Trophoblast cell (in vitro differentiated cells and primary cell): ENCODE measurements around the gene NSMF.
A peak's percentile ranks its signal among the peaks of the same experiment; 100 is the strongest.

Experiments
- DNase-seq, 2 donors: peaks; one replicate each; pipeline ENCODE4 v3.0.0-alpha.2; 2016
- H2AFZ ChIP-seq: 2 replicates; pipeline ENCODE4 v1.6.1; 2013; ENCODE audit warnings: low read length, moderate library complexity, mild to moderate bottlenecking; ENCODE audit not compliant: insufficient read depth, poor library complexity
- H2AK5ac ChIP-seq: 2 replicates; pipeline ENCODE4 v1.6.1; 2013; ENCODE audit warnings: mild to moderate bottlenecking, low read length
- H2BK120ac ChIP-seq: 2 replicates; pipeline ENCODE4 v1.6.1; 2013; ENCODE audit warnings: low read length, mild to moderate bottlenecking, moderate library complexity; ENCODE audit not compliant: insufficient read depth, poor library complexity
- H2BK12ac ChIP-seq: 2 replicates; pipeline ENCODE4 v1.6.1; 2013; ENCODE audit warnings: mild to moderate bottlenecking, low read length, moderate library complexity
- H2BK5ac ChIP-seq: 2 replicates; pipeline ENCODE4 v1.6.1; 2013; ENCODE audit warnings: low read length, low read depth, moderate library complexity, mild to moderate bottlenecking; ENCODE audit not compliant: poor library complexity
- H3K14ac ChIP-seq: 2 replicates; pipeline ENCODE4 v1.6.1; 2013; ENCODE audit warnings: mild to moderate bottlenecking, low read length
- H3K18ac ChIP-seq: 2 replicates; pipeline ENCODE4 v1.6.1; 2013; ENCODE audit warnings: mild to moderate bottlenecking, low read length
- H3K23ac ChIP-seq: 2 replicates; pipeline ENCODE4 v1.6.1; 2013; ENCODE audit warnings: low read length
- H3K27ac ChIP-seq: 2 replicates; pipeline ENCODE4 v1.5.1; 2013; ENCODE audit warnings: low read depth, mild to moderate bottlenecking, inconsistent platforms, low read length, moderate library complexity
- H3K27me3 ChIP-seq: 2 replicates; pipeline ENCODE4 v1.6.1; 2013; ENCODE audit warnings: inconsistent platforms, mild to moderate bottlenecking, low read length, moderate library complexity; ENCODE audit not compliant: insufficient read depth
- H3K36me3 ChIP-seq, 2 experiments: 1 replicate in 1 of 2; 2 replicates in 1 of 2; pipeline ENCODE4 v1.6.1; 2013; ENCODE audit warnings: low read length in 2 of 2, mild to moderate bottlenecking in 2 of 2, moderate library complexity in 1 of 2; ENCODE audit not compliant: insufficient read depth in 2 of 2, control insufficient read depth in 1 of 2
- H3K4ac ChIP-seq: 2 replicates; pipeline ENCODE4 v1.6.1; 2013; ENCODE audit warnings: low read depth, mild to moderate bottlenecking, low read length, moderate library complexity
- H3K4me1 ChIP-seq, 2 experiments: 1 replicate in 1 of 2; 2 replicates in 1 of 2; pipeline ENCODE4 v1.6.1; 2013; ENCODE audit warnings: low read length in 2 of 2, mild to moderate bottlenecking in 2 of 2, moderate library complexity in 1 of 2; ENCODE audit not compliant: insufficient read depth in 2 of 2, control insufficient read depth in 1 of 2
- H3K4me2 ChIP-seq: 2 replicates; pipeline ENCODE4 v1.6.1; 2013; ENCODE audit warnings: inconsistent platforms, mild to moderate bottlenecking, low read length, moderate library complexity
- H3K4me3 ChIP-seq: 2 replicates; pipeline ENCODE4 v1.5.1; 2013; ENCODE audit warnings: mild to moderate bottlenecking, low read depth, low read length, inconsistent platforms
- H3K79me1 ChIP-seq: one replicate; pipeline ENCODE4 v1.6.1; 2013; ENCODE audit warnings: low read length
- H3K79me2 ChIP-seq: 2 replicates; pipeline ENCODE4 v1.6.1; 2013; ENCODE audit warnings: low read length, mild to moderate bottlenecking; ENCODE audit not compliant: control insufficient read depth, insufficient read depth, poor library complexity
- H3K9ac ChIP-seq: 2 replicates; pipeline ENCODE4 v1.6.1; 2013; ENCODE audit warnings: mild to moderate bottlenecking, low read length
- H3K9me3 ChIP-seq: 2 replicates; pipeline ENCODE4 v1.6.1; 2013; ENCODE audit warnings: low read depth, mild to moderate bottlenecking, control low read depth, inconsistent platforms, low read length; ENCODE audit not compliant: insufficient read depth
- H4K12ac ChIP-seq: 2 replicates; pipeline ENCODE4 v1.6.1; 2013; ENCODE audit warnings: low read depth, mild to moderate bottlenecking, low read length, moderate library complexity
- H4K8ac ChIP-seq: 2 replicates; pipeline ENCODE4 v1.6.1; 2013; ENCODE audit warnings: low read depth, mild to moderate bottlenecking, low read length, moderate library complexity
- H4K91ac ChIP-seq: one replicate; pipeline ENCODE4 v1.6.1; 2013; ENCODE audit warnings: low read depth, mild to moderate bottlenecking, low read length, moderate library complexity
- WGBS: extraction: QIAGEN DNeasy Blood & Tissue Kit; methylation state at CpG from one replicate; pipeline ENCODE4 v1.1.7; 2013; ENCODE audit warnings: missing lambda C conversion rate; ENCODE audit not compliant: insufficient read length, insufficient coverage; ENCODE audit errors: extremely low coverage; 5-methylcytosine and 5-hydroxymethylcytosine counted together

NSMF gene

DNA sequence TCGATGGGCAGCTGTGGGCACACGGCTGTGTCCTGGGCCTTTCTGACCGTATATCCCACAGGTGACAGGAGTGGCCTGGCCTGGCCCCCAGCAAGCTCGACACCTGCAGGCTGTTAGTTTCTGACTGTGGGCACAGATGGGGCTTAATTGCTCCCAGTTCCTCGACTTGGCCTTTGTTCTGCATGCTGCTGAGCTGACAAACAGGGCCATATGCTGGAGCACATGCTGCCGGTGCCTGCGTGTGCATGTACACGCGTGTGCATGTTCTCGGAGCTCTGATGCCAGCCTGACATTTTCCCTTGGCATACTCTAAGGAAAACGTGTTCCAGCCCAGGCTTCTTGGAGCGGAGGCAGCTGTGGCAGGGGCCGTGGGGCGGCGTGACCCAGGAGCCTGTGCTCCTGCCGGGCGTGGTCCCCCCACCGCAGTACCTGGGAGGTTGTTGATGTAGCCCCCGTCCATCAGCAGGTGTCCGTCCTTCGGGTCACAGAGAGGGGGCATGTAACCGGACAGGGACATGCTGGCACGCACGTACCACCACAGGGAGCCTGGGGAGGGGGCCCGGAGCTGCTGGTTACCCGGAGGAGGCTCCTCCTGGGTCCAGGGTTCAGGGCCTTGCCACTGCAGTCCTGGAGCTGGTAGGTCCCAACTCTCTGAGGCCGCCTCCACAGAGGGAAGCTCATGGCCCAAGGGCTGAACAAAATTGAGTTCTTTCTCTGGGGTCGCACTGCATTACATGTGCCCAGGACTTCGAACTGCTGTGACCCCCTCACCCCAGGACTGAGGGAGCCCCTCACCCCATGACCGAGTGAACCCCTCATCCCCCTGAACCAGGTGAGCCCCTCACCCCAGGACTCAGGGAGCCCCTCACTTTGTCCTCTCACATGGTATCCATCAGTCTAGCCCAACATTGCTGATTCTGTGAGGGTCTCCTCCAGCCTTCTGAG is 4.1 kb upstream of the NSMF start:
- H3K36me3 ChIP-seq, result no peaks in the 10 kb centered on the region
- no peak overlapping the region for H2BK5ac ChIP-seq
- no peak overlapping the region for H3K23ac ChIP-seq
- H2AFZ ChIP-seq, result no peak overlapping the region
- no peak overlapping the region for H3K4me3 ChIP-seq
- no peak overlapping the region for H3K18ac ChIP-seq
- H4K8ac ChIP-seq, result no peak overlapping the region
- H2BK120ac ChIP-seq, result no peak overlapping the region
- peaks cover 4% of the 10 kb centered on the region for H3K79me2 ChIP-seq
- H3K9ac ChIP-seq, result no peak overlapping the region
- H4K12ac ChIP-seq, result no peak overlapping the region
- no peak overlapping the region for H3K27ac ChIP-seq
- H3K4me2 ChIP-seq, result no peak overlapping the region
- H2AK5ac ChIP-seq, result no peak overlapping the region
- no peak for DNase-seq
- peaks cover 7 to 9% of the 10 kb centered on the region in 2 experiments for H3K4me1 ChIP-seq
- no peak overlapping the region for H2BK12ac ChIP-seq
- peaks cover 3% of the 10 kb centered on the region for H3K9me3 ChIP-seq
- no CpG with 5 or more reads among the region's 30 CpGs for WGBS
- H3K14ac ChIP-seq, result no peak overlapping the region
- H4K91ac ChIP-seq, result no peak overlapping the region
- peaks cover 2% of the 10 kb centered on the region for H3K27me3 ChIP-seq
- no peak overlapping the region for H3K4ac ChIP-seq
- H3K79me1 ChIP-seq, result peaks cover 9% of the 10 kb centered on the region

DNA sequence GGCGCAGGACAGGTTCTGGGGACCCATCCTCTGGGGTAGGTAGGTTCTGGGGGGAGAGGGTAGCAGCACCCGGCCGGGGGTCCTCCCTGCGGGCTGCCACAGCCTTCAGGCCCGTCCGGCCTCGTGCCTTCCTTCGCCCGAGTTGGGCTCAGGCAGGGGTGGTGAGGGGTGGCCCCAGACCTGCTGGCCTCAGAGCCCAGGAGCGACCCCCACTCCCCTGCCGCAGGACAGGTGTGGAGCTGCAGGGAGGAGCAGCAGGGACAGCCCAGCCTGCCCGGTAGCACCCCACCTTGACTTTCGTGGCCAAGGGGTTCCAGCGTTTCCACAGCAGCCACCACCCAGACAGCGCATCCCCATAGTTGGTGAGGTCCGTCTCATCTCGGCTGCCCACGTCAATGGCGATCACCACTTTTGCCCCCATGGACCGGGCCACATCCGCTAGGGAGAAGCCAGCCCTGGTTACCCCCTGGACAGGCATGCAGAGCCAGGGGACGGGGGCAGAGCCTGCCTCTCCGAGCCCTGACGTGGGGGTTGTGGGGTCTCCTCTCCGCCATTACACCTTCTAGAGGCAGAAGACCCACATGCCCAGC is 3.4 kb upstream of the NSMF start:
- no peak overlapping the region for H2BK12ac ChIP-seq
- no CpG with 5 or more reads among the region's 25 CpGs for WGBS
- H3K18ac ChIP-seq, result no peak overlapping the region

DNA sequence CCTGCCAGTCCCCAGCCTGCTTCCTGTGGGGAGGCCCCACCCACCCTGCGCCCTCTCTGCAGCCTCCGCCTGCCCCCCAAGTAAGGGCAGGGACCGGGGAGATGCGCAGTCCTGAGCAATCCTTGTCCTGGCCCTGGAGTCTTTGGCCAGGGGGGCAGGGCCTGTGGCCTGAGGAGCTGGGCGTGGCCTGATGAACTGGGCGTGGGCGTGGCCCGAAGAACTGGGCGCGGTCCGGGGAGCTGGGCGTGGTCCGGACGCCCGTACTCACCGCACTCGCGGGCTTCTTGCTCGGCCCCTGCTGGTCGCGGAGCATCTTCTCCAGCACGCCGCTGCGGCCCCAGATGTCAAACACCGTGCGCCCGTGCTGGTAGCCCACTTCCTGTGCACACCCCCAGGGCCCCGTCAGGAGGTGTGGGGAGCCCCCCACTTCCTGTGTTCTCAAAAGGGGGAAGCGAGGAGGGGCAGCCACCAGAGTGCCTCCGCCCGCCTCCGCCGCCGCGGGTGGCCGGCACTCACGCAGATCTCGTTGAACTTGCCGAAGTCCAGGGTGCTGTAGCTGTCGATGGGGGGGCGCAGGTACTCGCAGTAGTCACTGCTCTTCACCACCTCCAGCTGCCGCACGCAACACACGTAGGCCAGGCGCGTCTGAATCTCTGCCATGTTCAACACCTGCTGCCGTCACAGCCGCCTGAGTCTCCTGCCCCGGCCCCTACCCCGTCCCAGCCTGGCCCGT is 2.7 kb upstream of the NSMF start:
- Histone ChIP-seq H3K79me2 (peaks cover 4% of the 10 kb centered on the region), H2AK5ac (no peak overlapping the region)
- WGBS, result no CpG with 5 or more reads among the region's 52 CpGs

More for the DNA sequence above, 3.4 kb upstream of the NSMF start:
- no peak overlapping the region for H4K12ac ChIP-seq
- H3K4ac ChIP-seq, result no peak overlapping the region
- no peak overlapping the region for H2BK120ac ChIP-seq
- H3K9me3 ChIP-seq, result peaks cover 2% of the 10 kb centered on the region
- no peak overlapping the region for H4K91ac ChIP-seq
- no peak overlapping the region for H4K8ac ChIP-seq
- H3K79me2 ChIP-seq, result peaks cover 4% of the 10 kb centered on the region
- no peak overlapping the region for H3K14ac ChIP-seq
- H2AFZ ChIP-seq, result no peak overlapping the region
- H3K4me2 ChIP-seq, result no peak overlapping the region
- no peak overlapping the region for H2BK5ac ChIP-seq
- no peak overlapping the region for H3K23ac ChIP-seq
- DNase-seq, result no peak
- H3K27me3 ChIP-seq, result peaks cover 2% of the 10 kb centered on the region
- H3K79me1 ChIP-seq, result peaks cover 9% of the 10 kb centered on the region
- no peak overlapping the region for H2AK5ac ChIP-seq
- H3K9ac ChIP-seq, result no peak overlapping the region
- no peak overlapping the region for H3K27ac ChIP-seq
- H3K4me3 ChIP-seq, result no peak overlapping the region
- peaks cover 0 to 3% of the 10 kb centered on the region in 2 experiments for H3K36me3 ChIP-seq
- H3K4me1 ChIP-seq, result peaks cover 10 to 12% of the 10 kb centered on the region in 2 experiments

DNA sequence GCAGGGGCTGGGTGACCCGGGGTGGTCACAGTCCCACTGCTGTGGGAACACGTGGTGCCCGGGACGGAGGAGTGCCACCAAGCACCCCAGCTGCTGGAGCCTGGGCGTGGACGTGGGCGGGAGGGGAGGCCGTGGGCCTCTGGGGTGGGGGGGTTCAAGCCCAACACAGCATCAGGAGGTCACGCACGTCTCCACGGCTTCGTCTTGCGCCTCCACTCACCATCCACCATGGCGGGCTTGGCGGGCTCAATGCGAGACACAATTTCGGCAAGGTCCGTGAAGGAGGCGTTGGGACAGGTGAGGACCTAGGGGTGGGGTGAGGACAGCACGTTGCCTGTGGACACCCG is 2.2 kb upstream of the NSMF start:
- Histone ChIP-seq H3K4me1 (peaks cover 10 to 12% of the 10 kb centered on the region in 2 experiments), H3K27me3 (peaks cover 2% of the 10 kb centered on the region), H3K9me3 (peaks cover 2% of the 10 kb centered on the region), H3K4me3 (no peak overlapping the region), H3K14ac (no peak overlapping the region), H2BK120ac (no peak overlapping the region), H3K79me2 (peaks cover 4% of the 10 kb centered on the region), H2AFZ (no peak overlapping the region), H4K8ac (no peak overlapping the region), H3K4me2 (no peak overlapping the region), H2AK5ac (no peak overlapping the region), H4K91ac (no peak overlapping the region), H2BK5ac (no peak overlapping the region), H3K9ac (no peak overlapping the region), H3K27ac (no peak overlapping the region), H3K79me1 (peaks cover 9% of the 10 kb centered on the region), H3K36me3 (peaks cover 2 to 11% of the 10 kb centered on the region in 2 experiments), H3K18ac (no peak overlapping the region), H3K4ac (no peak overlapping the region), H4K12ac (no peak overlapping the region), H2BK12ac (no peak overlapping the region), H3K23ac (no peak overlapping the region)
- DNase-seq, result no peak
- no CpG with 5 or more reads among the region's 21 CpGs for WGBS

More for the DNA sequence above, 2.7 kb upstream of the NSMF start:
- DNase-seq, result peak; percentile 38 to 58
- peaks cover 2% of the 10 kb centered on the region for H3K27me3 ChIP-seq
- H2BK12ac ChIP-seq, result no peak overlapping the region
- H4K91ac ChIP-seq, result no peak overlapping the region
- no peak overlapping the region for H3K18ac ChIP-seq
- peaks cover 10 to 12% of the 10 kb centered on the region in 2 experiments for H3K4me1 ChIP-seq
- H3K9ac ChIP-seq, result no peak overlapping the region
- H4K12ac ChIP-seq, result no peak overlapping the region
- H3K4ac ChIP-seq, result no peak overlapping the region
- no peak overlapping the region for H3K4me2 ChIP-seq
- H3K36me3 ChIP-seq, result peaks cover 2 to 9% of the 10 kb centered on the region in 2 experiments
- peaks cover 2% of the 10 kb centered on the region for H3K9me3 ChIP-seq
- H3K23ac ChIP-seq, result no peak overlapping the region
- no peak overlapping the region for H2BK120ac ChIP-seq
- H3K14ac ChIP-seq, result no peak overlapping the region
- H2AFZ ChIP-seq, result no peak overlapping the region
- H3K4me3 ChIP-seq, result no peak overlapping the region
- H2BK5ac ChIP-seq, result no peak overlapping the region
- no peak overlapping the region for H4K8ac ChIP-seq
- no peak overlapping the region for H3K27ac ChIP-seq
- H3K79me1 ChIP-seq, result peaks cover 9% of the 10 kb centered on the region
